Measurements from ENCODE around the gene TTLL9. TPM values are rescaled to one million over a fixed set of nuclear protein-coding genes. Genes with fewer than 3 reads are reported as not detected.

TTLL9 gene
- total RNA-seq, 4 donors from 2014 or later: 0.16 TPM; not detected in 3

DNA sequence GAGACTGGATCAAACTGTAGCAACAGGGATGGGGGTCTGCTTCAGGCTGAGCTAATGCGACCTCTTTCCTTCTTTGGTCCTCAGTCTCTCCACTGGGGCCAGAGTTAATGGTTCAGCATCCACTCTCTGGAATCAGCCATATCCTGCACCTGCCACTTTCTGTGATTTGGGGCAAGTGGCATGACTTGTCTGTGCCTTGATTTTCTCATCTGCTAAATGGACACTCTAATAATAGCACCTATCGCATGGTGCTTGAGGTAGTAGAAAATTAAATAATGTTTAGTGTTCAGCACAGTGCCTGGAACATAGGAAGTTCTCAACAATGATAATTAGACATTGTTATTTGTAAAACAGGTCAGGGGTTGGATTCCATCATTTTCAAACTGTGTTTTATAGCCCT is 103.9 kb downstream of the TTLL9 start:
- H3K4me3 ChIP-seq (ENCODE audit: low read depth, poor library complexity, severe bottlenecking): no peak overlapping the region
- TF ChIP-seq POLR2A (IDR thresholded peaks at IDR 0.05): no peak
- TF ChIP-seq, protein P1, sequence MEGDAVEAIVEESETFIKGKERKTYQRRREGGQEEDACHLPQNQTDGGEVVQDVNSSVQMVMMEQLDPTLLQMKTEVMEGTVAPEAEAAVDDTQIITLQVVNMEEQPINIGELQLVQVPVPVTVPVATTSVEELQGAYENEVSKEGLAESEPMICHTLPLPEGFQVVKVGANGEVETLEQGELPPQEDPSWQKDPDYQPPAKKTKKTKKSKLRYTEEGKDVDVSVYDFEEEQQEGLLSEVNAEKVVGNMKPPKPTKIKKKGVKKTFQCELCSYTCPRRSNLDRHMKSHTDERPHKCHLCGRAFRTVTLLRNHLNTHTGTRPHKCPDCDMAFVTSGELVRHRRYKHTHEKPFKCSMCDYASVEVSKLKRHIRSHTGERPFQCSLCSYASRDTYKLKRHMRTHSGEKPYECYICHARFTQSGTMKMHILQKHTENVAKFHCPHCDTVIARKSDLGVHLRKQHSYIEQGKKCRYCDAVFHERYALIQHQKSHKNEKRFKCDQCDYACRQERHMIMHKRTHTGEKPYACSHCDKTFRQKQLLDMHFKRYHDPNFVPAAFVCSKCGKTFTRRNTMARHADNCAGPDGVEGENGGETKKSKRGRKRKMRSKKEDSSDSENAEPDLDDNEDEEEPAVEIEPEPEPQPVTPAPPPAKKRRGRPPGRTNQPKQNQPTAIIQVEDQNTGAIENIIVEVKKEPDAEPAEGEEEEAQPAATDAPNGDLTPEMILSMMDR (IDR thresholded peaks at IDR 0.05): no peak
- WGBS, 2 donors: 89 to 90% methylated on average over 2 of the region's 2 CpGs
- intact Hi-C loops (cut with DNase I; ENCODE audit: low total_unique reads): no loop called here
- no peak for DNase-seq (ENCODE audit: low spot score in 2 of 2)

GRCh38 chr20:31974951-31975487 is 104.6 kb downstream of the TTLL9 start:
- no peak overlapping the region for H3K4me3 ChIP-seq (ENCODE audit: low read depth, poor library complexity, severe bottlenecking)
- intact Hi-C loops (cut with DNase I; ENCODE audit: low total_unique reads): no loop called here
- TF ChIP-seq, protein P1 (IDR thresholded peaks at IDR 0.05): no peak
- TF ChIP-seq POLR2A (IDR thresholded peaks at IDR 0.05): no peak
- 19 to 22% methylated on average over 10 of the region's 10 CpGs for WGBS, 2 donors
- DNase-seq (ENCODE audit: low spot score in 2 of 2): no peak

DNA sequence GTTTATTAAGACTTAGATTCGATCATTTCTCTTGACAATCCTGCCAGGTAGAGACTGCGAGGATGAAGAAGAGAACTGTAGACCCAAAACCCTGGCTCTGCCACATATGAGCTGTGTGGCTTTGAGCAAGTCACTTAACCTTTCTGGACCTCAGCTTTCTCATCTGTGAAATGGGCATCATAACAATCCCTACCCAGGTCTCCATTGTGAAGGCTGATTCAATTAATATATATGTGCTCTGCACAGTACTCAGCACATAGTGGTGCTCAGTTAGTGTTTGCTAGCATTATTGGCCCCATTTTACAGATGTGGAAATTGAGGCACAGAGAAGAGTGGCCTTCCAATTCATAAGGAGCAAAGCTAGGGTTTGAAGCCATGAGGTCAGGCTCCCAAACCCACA is 105.4 kb downstream of the TTLL9 start:
- no peak for DNase-seq (ENCODE audit: low spot score in 2 of 2)
- WGBS, 2 donors: 82 to 83% methylated on average over 2 of the region's 2 CpGs
- TF ChIP-seq, protein P1 (IDR thresholded peaks at IDR 0.05): no peak
- no peak for TF ChIP-seq POLR2A (IDR thresholded peaks at IDR 0.05)
- intact Hi-C loops (cut with DNase I; ENCODE audit: low total_unique reads): no loop called here
- no peak overlapping the region for H3K4me3 ChIP-seq (ENCODE audit: low read depth, poor library complexity, severe bottlenecking)

GRCh38 chr20:31977080-31977479 is 106.6 kb downstream of the TTLL9 start:
- 93 to 95% methylated on average over 4 of the region's 4 CpGs for WGBS, 2 donors
- no peak for TF ChIP-seq POLR2A (IDR thresholded peaks at IDR 0.05)
- TF ChIP-seq, protein P1 (IDR thresholded peaks at IDR 0.05): no peak
- intact Hi-C loops (cut with DNase I; ENCODE audit: low total_unique reads): no loop called here
- no peak for DNase-seq (ENCODE audit: low spot score in 2 of 2)
- no peak overlapping the region for H3K4me3 ChIP-seq (ENCODE audit: low read depth, poor library complexity, severe bottlenecking)

- WGBS, 2 donors: 47 to 50% methylated on average over 6 of the region's 6 CpGs
- TF ChIP-seq, protein P1 (IDR thresholded peaks at IDR 0.05): no peak
- TF ChIP-seq POLR2A (IDR thresholded peaks at IDR 0.05): no peak
- intact Hi-C loops (cut with DNase I; ENCODE audit: low total_unique reads): no loop called here
- no peak for DNase-seq (ENCODE audit: low spot score in 2 of 2)
- no peak overlapping the region for H3K4me3 ChIP-seq (ENCODE audit: low read depth, poor library complexity, severe bottlenecking)
Observed at GRCh38 chr20:31979713-31980426, 109.4 kb downstream of the TTLL9 start.

Measured in lower leg skin (tissue), 4 donors.